Measurements from ENCODE around the gene ZNF318. TPM values are rescaled to one million over a fixed set of nuclear protein-coding genes. Genes with fewer than 3 reads are reported as not detected.
A peak's percentile ranks its signal among the peaks of the same experiment; 100 is the strongest.
"Not testable (repeated sequence)": the region's sequence is repeated elsewhere in the genome, so short reads cannot be mapped to it uniquely, and the experiment has no call there.

Gene ZNF318
- total and polyA plus RNA-seq, 12 donors, result 5.9 to 19.3 (median 13.2) TPM

- Histone ChIP-seq H3K9me3 (replicated peaks in 1 of 3) (no peaks in the 10 kb centered on the region), H3K4me1 (replicated peaks in 1 of 2) (no peaks in the 10 kb centered on the region), H3K36me3 (replicated peaks in 1 of 2) (no peaks in the 10 kb centered on the region), H3K27me3 (no peaks in the 10 kb centered on the region), H3K27ac (no peak overlapping the region), H3K4me3 (no peak overlapping the region)
- no peak for TF ChIP-seq POLR2A (IDR thresholded peaks at IDR 0.05)
- TF ChIP-seq, protein P1, sequence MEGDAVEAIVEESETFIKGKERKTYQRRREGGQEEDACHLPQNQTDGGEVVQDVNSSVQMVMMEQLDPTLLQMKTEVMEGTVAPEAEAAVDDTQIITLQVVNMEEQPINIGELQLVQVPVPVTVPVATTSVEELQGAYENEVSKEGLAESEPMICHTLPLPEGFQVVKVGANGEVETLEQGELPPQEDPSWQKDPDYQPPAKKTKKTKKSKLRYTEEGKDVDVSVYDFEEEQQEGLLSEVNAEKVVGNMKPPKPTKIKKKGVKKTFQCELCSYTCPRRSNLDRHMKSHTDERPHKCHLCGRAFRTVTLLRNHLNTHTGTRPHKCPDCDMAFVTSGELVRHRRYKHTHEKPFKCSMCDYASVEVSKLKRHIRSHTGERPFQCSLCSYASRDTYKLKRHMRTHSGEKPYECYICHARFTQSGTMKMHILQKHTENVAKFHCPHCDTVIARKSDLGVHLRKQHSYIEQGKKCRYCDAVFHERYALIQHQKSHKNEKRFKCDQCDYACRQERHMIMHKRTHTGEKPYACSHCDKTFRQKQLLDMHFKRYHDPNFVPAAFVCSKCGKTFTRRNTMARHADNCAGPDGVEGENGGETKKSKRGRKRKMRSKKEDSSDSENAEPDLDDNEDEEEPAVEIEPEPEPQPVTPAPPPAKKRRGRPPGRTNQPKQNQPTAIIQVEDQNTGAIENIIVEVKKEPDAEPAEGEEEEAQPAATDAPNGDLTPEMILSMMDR (IDR thresholded peaks at IDR 0.05), result no peak
- intact Hi-C loops (cut with DNase I), result no loop called here
- DNase-seq, result no peak
- WGBS, 4 donors, result 97 to 100% (median 100%) methylated on average over 1 to 2 of the region's 2 CpGs
Observed at GRCh38 chr6:43413002-43413401, 43.6 kb upstream of the ZNF318 start.

- Histone ChIP-seq H3K27me3 (no peaks in the 10 kb centered on the region), H3K4me3 (no peak overlapping the region), H3K27ac (no peak overlapping the region), H3K36me3 (replicated peaks in 1 of 2) (no peaks in the 10 kb centered on the region), H3K4me1 (replicated peaks in 1 of 2) (no peaks in the 10 kb centered on the region), H3K9me3 (replicated peaks in 1 of 3) (no peaks in the 10 kb centered on the region)
- 40 to 75% (median 66%) methylated on average over 1 to 5 of the region's 5 CpGs for WGBS, 4 donors
- intact Hi-C loops (cut with DNase I), result no loop called here
- TF ChIP-seq, protein P1 (IDR thresholded peaks at IDR 0.05), result no peak
- no peak for TF ChIP-seq POLR2A (IDR thresholded peaks at IDR 0.05)
- no peak for DNase-seq
Observed at GRCh38 chr6:43412541-43412940, 43.1 kb upstream of the ZNF318 start.

- intact Hi-C loops (cut with DNase I), result not testable (repeated sequence)
Observed at GRCh38 chr6:43410776-43411175, 41.3 kb upstream of the ZNF318 start.

GRCh38 chr6:43408259-43408658 is 38.8 kb upstream of the ZNF318 start:
- intact Hi-C loops (cut with DNase I), result no loop called here
- TF ChIP-seq, protein P1 (IDR thresholded peaks at IDR 0.05), result no peak
- TF ChIP-seq POLR2A (IDR thresholded peaks at IDR 0.05), result no peak
- Histone ChIP-seq H3K4me1 (replicated peaks in 1 of 2) (peaks cover 0 to 8% of the 10 kb centered on the region in 2 donors), H3K27ac (no peak overlapping the region), H3K36me3 (replicated peaks in 1 of 2) (no peaks in the 10 kb centered on the region), H3K4me3 (no peak overlapping the region), H3K27me3 (no peaks in the 10 kb centered on the region), H3K9me3 (replicated peaks in 1 of 3) (no peaks in the 10 kb centered on the region)
- no peak for DNase-seq
- 78 to 91% (median 86%) methylated on average over 4 of the region's 4 CpGs for WGBS, 4 donors

More at GRCh38 chr6:43410776-43411175, 41.3 kb upstream of the ZNF318 start:
- 75 to 96% (median 87%) methylated on average over 1 of the region's 1 CpG for WGBS, 4 donors
- DNase-seq; H3K27ac ChIP-seq; H3K36me3 ChIP-seq (replicated peaks in 1 of 2); H3K4me3 ChIP-seq; H3K4me1 ChIP-seq (replicated peaks in 1 of 2); H3K9me3 ChIP-seq (replicated peaks in 1 of 3); H3K27me3 ChIP-seq: not testable (repeated sequence)

DNA sequence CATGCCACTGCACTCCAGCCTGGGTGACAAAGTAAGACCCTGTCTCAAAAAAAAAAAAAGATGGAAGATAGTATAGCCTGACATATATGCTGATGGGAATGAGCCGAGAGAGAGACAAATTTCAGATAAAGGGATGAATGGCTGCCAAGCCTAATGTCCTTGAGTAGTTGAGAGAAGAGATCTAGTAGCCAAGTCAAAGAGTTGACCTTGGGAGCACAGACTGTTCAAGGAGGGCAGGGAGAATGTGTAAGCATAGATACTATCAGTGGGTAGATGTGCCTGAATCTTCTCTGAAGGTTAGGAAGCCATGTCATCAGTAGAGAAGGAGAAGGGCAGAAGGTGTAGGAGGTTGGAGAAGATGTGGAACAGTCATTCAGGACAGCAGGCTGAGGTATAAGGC is 37.8 kb upstream of the ZNF318 start:
- Histone ChIP-seq H3K4me3 (no peak overlapping the region), H3K27me3 (no peaks in the 10 kb centered on the region), H3K9me3 (replicated peaks in 1 of 3) (no peaks in the 10 kb centered on the region), H3K36me3 (replicated peaks in 1 of 2) (no peaks in the 10 kb centered on the region), H3K27ac (no peak overlapping the region), H3K4me1 (replicated peaks in 1 of 2) (peaks cover 0 to 8% of the 10 kb centered on the region in 2 donors)
- peak in 6 of 7 donors; percentile 29 to 64 (median 42) for DNase-seq
- 46 to 61% (median 52%) methylated on average over 1 of the region's 1 CpG for WGBS, 4 donors
- no peak for TF ChIP-seq POLR2A (IDR thresholded peaks at IDR 0.05)
- TF ChIP-seq, protein P1 (IDR thresholded peaks at IDR 0.05), result no peak
- intact Hi-C loops (cut with DNase I), result no loop called here

All from adrenal gland (tissue), 12 donors.